Measurements from ENCODE around the gene G0S2. TPM values are rescaled to one million over a fixed set of nuclear protein-coding genes. Genes with fewer than 3 reads are reported as not detected.
A peak's percentile ranks its signal among the peaks of the same experiment; 100 is the strongest.

Gene G0S2
- total and polyA plus RNA-seq, 2 experiments from 2014 or later = 3.2 to 8.2 TPM

DNA sequence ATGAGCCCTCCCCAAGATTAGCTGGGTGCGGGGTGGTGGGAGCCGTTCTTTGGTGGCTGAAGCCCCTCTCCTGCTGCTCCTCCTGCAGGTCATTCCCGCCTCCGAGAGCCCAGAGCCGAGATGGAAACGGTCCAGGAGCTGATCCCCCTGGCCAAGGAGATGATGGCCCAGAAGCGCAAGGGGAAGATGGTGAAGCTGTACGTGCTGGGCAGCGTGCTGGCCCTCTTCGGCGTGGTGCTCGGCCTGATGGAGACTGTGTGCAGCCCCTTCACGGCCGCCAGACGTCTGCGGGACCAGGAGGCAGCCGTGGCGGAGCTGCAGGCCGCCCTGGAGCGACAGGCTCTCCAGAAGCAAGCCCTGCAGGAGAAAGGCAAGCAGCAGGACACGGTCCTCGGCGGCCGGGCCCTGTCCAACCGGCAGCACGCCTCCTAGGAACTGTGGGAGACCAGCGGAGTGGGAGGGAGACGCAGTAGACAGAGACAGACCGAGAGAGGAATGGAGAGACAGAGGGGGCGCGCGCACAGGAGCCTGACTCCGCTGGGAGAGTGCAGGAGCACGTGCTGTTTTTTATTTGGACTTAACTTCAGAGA, 448 bp downstream of the G0S2 start:
- TF ChIP-seq, protein P1, sequence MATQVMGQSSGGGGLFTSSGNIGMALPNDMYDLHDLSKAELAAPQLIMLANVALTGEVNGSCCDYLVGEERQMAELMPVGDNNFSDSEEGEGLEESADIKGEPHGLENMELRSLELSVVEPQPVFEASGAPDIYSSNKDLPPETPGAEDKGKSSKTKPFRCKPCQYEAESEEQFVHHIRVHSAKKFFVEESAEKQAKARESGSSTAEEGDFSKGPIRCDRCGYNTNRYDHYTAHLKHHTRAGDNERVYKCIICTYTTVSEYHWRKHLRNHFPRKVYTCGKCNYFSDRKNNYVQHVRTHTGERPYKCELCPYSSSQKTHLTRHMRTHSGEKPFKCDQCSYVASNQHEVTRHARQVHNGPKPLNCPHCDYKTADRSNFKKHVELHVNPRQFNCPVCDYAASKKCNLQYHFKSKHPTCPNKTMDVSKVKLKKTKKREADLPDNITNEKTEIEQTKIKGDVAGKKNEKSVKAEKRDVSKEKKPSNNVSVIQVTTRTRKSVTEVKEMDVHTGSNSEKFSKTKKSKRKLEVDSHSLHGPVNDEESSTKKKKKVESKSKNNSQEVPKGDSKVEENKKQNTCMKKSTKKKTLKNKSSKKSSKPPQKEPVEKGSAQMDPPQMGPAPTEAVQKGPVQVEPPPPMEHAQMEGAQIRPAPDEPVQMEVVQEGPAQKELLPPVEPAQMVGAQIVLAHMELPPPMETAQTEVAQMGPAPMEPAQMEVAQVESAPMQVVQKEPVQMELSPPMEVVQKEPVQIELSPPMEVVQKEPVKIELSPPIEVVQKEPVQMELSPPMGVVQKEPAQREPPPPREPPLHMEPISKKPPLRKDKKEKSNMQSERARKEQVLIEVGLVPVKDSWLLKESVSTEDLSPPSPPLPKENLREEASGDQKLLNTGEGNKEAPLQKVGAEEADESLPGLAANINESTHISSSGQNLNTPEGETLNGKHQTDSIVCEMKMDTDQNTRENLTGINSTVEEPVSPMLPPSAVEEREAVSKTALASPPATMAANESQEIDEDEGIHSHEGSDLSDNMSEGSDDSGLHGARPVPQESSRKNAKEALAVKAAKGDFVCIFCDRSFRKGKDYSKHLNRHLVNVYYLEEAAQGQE (IDR thresholded peaks at IDR 0.05; ENCODE audit: unreplicated experiment) = no peak
- TF ChIP-seq EZH2 (IDR thresholded peaks at IDR 0.05; ENCODE audit: low read depth, unreplicated experiment) (peak; percentile 44), EZH2phosphoT487 (IDR thresholded peaks at IDR 0.05; ENCODE audit: unreplicated experiment) (no peak), ZNF331 (CRISPR knock-in tag; IDR thresholded peaks at IDR 0.05; ENCODE audit: low read depth) (no peak)
- TF ChIP-seq, protein P2, sequence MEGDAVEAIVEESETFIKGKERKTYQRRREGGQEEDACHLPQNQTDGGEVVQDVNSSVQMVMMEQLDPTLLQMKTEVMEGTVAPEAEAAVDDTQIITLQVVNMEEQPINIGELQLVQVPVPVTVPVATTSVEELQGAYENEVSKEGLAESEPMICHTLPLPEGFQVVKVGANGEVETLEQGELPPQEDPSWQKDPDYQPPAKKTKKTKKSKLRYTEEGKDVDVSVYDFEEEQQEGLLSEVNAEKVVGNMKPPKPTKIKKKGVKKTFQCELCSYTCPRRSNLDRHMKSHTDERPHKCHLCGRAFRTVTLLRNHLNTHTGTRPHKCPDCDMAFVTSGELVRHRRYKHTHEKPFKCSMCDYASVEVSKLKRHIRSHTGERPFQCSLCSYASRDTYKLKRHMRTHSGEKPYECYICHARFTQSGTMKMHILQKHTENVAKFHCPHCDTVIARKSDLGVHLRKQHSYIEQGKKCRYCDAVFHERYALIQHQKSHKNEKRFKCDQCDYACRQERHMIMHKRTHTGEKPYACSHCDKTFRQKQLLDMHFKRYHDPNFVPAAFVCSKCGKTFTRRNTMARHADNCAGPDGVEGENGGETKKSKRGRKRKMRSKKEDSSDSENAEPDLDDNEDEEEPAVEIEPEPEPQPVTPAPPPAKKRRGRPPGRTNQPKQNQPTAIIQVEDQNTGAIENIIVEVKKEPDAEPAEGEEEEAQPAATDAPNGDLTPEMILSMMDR (conservative IDR thresholded peaks at IDR 0.05; ENCODE audit: low read depth in 2 of 2) = 0 out of 4 replicates have a peak, but pooled peaks of 1 of the 2 experiments have one; percentile 2

DNA sequence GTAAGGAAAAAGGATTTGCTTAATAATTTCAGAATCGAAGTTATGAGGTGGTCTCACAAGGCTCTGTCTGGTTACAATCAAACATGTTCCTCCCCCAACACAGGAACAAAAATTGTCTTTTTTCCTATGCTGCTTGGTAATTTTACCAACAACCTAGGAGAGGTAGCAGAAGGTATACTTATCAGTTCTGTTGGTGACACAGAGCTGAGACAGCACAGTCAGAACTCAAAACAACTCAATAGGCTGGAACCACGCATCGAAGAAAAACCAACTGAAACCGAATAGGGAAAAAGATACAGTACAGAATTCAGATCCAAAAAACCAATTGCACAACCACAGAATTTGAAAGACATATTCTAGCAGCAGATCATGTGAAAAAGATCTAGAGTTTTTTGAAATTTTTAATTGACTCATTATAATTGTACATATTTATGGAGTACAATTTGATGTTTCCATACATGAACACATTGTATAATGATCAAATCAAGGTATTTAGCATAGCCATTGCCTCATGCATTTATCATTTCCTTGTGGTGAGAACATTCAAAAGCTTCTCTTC, 3.8 kb downstream of the G0S2 start:
- Histone ChIP-seq H3K27ac (ENCODE audit: low read depth) (no peak overlapping the region), H3K4me2 (no peak overlapping the region), H3K4me3 (no peak overlapping the region), H3F3A (replicated peaks; ENCODE audit: low read depth) (no peaks in the 10 kb centered on the region), H2AFZ (no peak overlapping the region), H3K79me2 (replicated peaks; ENCODE audit: insufficient read depth) (no peaks in the 10 kb centered on the region), H3K36me3 (ENCODE audit: insufficient read depth) (no peaks in the 10 kb centered on the region), H3K9me2 (ENCODE audit: insufficient read depth) (no peaks in the 10 kb centered on the region), H3K27me3 (ENCODE audit: insufficient read depth) (peaks cover 47% of the 10 kb centered on the region), H4K20me1 (replicated peaks; ENCODE audit: insufficient read depth) (no peaks in the 10 kb centered on the region), H3K4me1 (ENCODE audit: insufficient read depth) (peaks cover 15% of the 10 kb centered on the region)
- Mint-ChIP-seq H3K4me3 (no peak overlapping the region), H3K27me3 (ENCODE audit: insufficient read depth, low read depth, poor library complexity) (peaks cover 37% of the 10 kb centered on the region), H3K36me3 (ENCODE audit: low read depth) (no peaks in the 10 kb centered on the region), H3K4me1 (peaks cover 12% of the 10 kb centered on the region), H3K27ac (no peak overlapping the region), H3K9me3 (no peaks in the 10 kb centered on the region)
- DNase-seq (ENCODE audit: low spot score) = no peak
- no peak for ATAC-seq
- TF ChIP-seq, protein P3, sequence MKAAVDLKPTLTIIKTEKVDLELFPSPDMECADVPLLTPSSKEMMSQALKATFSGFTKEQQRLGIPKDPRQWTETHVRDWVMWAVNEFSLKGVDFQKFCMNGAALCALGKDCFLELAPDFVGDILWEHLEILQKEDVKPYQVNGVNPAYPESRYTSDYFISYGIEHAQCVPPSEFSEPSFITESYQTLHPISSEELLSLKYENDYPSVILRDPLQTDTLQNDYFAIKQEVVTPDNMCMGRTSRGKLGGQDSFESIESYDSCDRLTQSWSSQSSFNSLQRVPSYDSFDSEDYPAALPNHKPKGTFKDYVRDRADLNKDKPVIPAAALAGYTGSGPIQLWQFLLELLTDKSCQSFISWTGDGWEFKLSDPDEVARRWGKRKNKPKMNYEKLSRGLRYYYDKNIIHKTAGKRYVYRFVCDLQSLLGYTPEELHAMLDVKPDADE (IDR thresholded peaks at IDR 0.05) = no peak
- TF ChIP-seq, protein P4, sequence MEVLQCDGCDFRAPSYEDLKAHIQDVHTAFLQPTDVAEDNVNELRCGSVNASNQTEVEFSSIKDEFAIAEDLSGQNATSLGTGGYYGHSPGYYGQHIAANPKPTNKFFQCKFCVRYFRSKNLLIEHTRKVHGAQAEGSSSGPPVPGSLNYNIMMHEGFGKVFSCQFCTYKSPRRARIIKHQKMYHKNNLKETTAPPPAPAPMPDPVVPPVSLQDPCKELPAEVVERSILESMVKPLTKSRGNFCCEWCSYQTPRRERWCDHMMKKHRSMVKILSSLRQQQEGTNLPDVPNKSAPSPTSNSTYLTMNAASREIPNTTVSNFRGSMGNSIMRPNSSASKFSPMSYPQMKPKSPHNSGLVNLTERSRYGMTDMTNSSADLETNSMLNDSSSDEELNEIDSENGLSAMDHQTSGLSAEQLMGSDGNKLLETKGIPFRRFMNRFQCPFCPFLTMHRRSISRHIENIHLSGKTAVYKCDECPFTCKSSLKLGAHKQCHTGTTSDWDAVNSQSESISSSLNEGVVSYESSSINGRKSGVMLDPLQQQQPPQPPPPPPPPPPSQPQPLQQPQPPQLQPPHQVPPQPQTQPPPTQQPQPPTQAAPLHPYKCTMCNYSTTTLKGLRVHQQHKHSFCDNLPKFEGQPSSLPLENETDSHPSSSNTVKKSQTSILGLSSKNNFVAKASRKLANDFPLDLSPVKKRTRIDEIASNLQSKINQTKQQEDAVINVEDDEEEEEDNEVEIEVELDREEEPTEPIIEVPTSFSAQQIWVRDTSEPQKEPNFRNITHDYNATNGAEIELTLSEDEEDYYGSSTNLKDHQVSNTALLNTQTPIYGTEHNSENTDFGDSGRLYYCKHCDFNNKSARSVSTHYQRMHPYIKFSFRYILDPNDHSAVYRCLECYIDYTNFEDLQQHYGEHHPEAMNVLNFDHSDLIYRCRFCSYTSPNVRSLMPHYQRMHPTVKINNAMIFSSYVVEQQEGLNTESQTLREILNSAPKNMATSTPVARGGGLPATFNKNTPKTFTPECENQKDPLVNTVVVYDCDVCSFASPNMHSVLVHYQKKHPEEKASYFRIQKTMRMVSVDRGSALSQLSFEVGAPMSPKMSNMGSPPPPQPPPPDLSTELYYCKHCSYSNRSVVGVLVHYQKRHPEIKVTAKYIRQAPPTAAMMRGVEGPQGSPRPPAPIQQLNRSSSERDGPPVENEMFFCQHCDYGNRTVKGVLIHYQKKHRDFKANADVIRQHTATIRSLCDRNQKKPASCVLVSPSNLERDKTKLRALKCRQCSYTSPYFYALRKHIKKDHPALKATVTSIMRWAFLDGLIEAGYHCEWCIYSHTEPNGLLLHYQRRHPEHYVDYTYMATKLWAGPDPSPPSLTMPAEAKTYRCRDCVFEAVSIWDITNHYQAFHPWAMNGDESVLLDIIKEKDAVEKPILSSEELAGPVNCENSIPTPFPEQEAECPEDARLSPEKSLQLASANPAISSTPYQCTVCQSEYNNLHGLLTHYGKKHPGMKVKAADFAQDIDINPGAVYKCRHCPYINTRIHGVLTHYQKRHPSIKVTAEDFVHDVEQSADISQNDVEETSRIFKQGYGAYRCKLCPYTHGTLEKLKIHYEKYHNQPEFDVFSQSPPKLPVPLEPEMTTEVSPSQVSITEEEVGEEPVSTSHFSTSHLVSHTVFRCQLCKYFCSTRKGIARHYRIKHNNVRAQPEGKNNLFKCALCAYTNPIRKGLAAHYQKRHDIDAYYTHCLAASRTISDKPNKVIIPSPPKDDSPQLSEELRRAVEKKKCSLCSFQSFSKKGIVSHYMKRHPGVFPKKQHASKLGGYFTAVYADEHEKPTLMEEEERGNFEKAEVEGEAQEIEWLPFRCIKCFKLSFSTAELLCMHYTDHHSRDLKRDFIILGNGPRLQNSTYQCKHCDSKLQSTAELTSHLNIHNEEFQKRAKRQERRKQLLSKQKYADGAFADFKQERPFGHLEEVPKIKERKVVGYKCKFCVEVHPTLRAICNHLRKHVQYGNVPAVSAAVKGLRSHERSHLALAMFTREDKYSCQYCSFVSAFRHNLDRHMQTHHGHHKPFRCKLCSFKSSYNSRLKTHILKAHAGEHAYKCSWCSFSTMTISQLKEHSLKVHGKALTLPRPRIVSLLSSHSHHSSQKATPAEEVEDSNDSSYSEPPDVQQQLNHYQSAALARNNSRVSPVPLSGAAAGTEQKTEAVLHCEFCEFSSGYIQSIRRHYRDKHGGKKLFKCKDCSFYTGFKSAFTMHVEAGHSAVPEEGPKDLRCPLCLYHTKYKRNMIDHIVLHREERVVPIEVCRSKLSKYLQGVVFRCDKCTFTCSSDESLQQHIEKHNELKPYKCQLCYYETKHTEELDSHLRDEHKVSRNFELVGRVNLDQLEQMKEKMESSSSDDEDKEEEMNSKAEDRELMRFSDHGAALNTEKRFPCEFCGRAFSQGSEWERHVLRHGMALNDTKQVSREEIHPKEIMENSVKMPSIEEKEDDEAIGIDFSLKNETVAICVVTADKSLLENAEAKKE (CRISPR knock-in tag; IDR thresholded peaks at IDR 0.05) = no peak
- TF ChIP-seq ZNF331 (CRISPR knock-in tag; IDR thresholded peaks at IDR 0.05; ENCODE audit: low read depth) = no peak

More for the DNA sequence above, 448 bp downstream of the G0S2 start:
- no peaks in the 10 kb centered on the region for H3K36me3 Mint-ChIP-seq (ENCODE audit: low read depth)
- no peaks in the 10 kb centered on the region for H3K9me3 Mint-ChIP-seq
- Histone ChIP-seq H3K79me2 (replicated peaks; ENCODE audit: insufficient read depth) (no peaks in the 10 kb centered on the region), H3F3A (replicated peaks; ENCODE audit: low read depth) (no peaks in the 10 kb centered on the region), H3K9me2 (ENCODE audit: insufficient read depth) (peaks cover 10% of the 10 kb centered on the region; the same call in 1 of the 2 replicates), H3K27ac (ENCODE audit: low read depth) (no peak overlapping the region), H3K27me3 (ENCODE audit: insufficient read depth) (peaks cover 67% of the 10 kb centered on the region), H2AFZ (peak overlapping the region; percentile 99), H3K36me3 (ENCODE audit: insufficient read depth) (no peaks in the 10 kb centered on the region), H3K4me1 (ENCODE audit: insufficient read depth) (peaks cover 19% of the 10 kb centered on the region), H3K4me2 (peak overlapping the region; percentile 99), H3K4me3 (peak overlapping the region; percentile 83), H4K20me1 (replicated peaks; ENCODE audit: insufficient read depth) (no peaks in the 10 kb centered on the region)
- peaks cover 41% of the 10 kb centered on the region for H3K27me3 Mint-ChIP-seq (ENCODE audit: insufficient read depth, low read depth, poor library complexity)
- ATAC-seq (peak; percentile 74), DNase-seq (ENCODE audit: low spot score) (peak; percentile 54)
- H3K27ac Mint-ChIP-seq = no peak overlapping the region
- H3K4me1 Mint-ChIP-seq = peaks cover 25% of the 10 kb centered on the region
- H3K4me3 Mint-ChIP-seq = peak overlapping the region; percentile 79
